Measurements from ENCODE around the gene PCSK2. TPM values are rescaled to one million over a fixed set of nuclear protein-coding genes. Genes with fewer than 3 reads are reported as not detected.

The PCSK2 gene
- total RNA-seq, 5 donors from 2014 or later (not counting 1 experiment from before 2014, with no cell fraction given): not detected

GRCh38 chr20:17287503-17287902 is 60.7 kb downstream of the PCSK2 start:
- WGBS (ENCODE audit: insufficient coverage): 60% methylated on average over 1 of the region's 2 CpGs
- H3K27ac ChIP-seq (ENCODE audit: low read length): no peak overlapping the region

GRCh38 chr20:17287998-17288397 is 61.2 kb downstream of the PCSK2 start:
- Histone ChIP-seq H3K27ac (ENCODE audit: low read length) (no peak overlapping the region), H3K4me1 (ENCODE audit: control insufficient read depth in 1 of 2, extremely low read depth in 1 of 2, insufficient read depth in 2 of 2, low read length in 2 of 2) (no peaks in the 10 kb centered on the region), H3K9me3 (no peaks in the 10 kb centered on the region), H3K27me3 (replicated peaks in 1 of 2; ENCODE audit: control insufficient read depth in 2 of 2, extremely low read depth in 1 of 2, insufficient read depth in 2 of 2, low read length in 1 of 2) (peaks cover 0 to 6% of the 10 kb centered on the region in 2 experiments), H3K4me3 (ENCODE audit: control insufficient read depth in 1 of 2, extremely low read depth in 1 of 2, low read length in 1 of 2) (no peak overlapping the region), H3K36me3 (ENCODE audit: control insufficient read depth in 2 of 2, extremely low read depth in 1 of 2, insufficient read depth in 1 of 2, low read length in 1 of 2) (no peaks in the 10 kb centered on the region)
- Mint-ChIP-seq H3K27me3 (peaks cover 0 to 3% of the 10 kb centered on the region in 2 donors), H3K27ac (no peak overlapping the region), H3K4me1 (no peaks in the 10 kb centered on the region), H3K36me3 (no peaks in the 10 kb centered on the region), H3K9me3 (no peaks in the 10 kb centered on the region), H3K4me3 (no peak overlapping the region)
- WGBS (ENCODE audit: insufficient coverage): 63% methylated on average over 3 of the region's 3 CpGs
- ATAC-seq (replicated peaks in 1 of 4) (no peak), DNase-seq (no peak)
- POLR2A ChIA-PET: no interaction called here
- CTCF ChIA-PET: no interaction called here

More at GRCh38 chr20:17287503-17287902, 60.7 kb downstream of the PCSK2 start:
- no peak overlapping the region for H3K4me3 ChIP-seq (ENCODE audit: control insufficient read depth in 1 of 2, extremely low read depth in 1 of 2, low read length in 1 of 2)
- no peaks in the 10 kb centered on the region for H3K4me1 Mint-ChIP-seq
- H3K27me3 Mint-ChIP-seq: peaks cover 0 to 3% of the 10 kb centered on the region in 2 donors
- H3K27me3 ChIP-seq (replicated peaks in 1 of 2; ENCODE audit: control insufficient read depth in 2 of 2, extremely low read depth in 1 of 2, insufficient read depth in 2 of 2, low read length in 1 of 2): peaks cover 0 to 6% of the 10 kb centered on the region in 2 experiments
- H3K4me3 Mint-ChIP-seq: no peak overlapping the region
- no peaks in the 10 kb centered on the region for H3K9me3 Mint-ChIP-seq
- ATAC-seq (replicated peaks in 1 of 4): no peak
- no peak for DNase-seq
- H3K27ac Mint-ChIP-seq: no peak overlapping the region
- ChIA-PET CTCF (no interaction called here), POLR2A (no interaction called here)
- H3K9me3 ChIP-seq: no peaks in the 10 kb centered on the region
- H3K36me3 ChIP-seq (ENCODE audit: control insufficient read depth in 2 of 2, extremely low read depth in 1 of 2, insufficient read depth in 1 of 2, low read length in 1 of 2): no peaks in the 10 kb centered on the region
- no peaks in the 10 kb centered on the region for H3K36me3 Mint-ChIP-seq
- no peaks in the 10 kb centered on the region for H3K4me1 ChIP-seq (ENCODE audit: control insufficient read depth in 1 of 2, extremely low read depth in 1 of 2, insufficient read depth in 2 of 2, low read length in 2 of 2)

GRCh38 chr20:17295151-17295726 is 68.4 kb downstream of the PCSK2 start:
- Histone ChIP-seq H3K9me3 (no peaks in the 10 kb centered on the region), H3K27ac (ENCODE audit: low read length) (no peak overlapping the region), H3K4me1 (ENCODE audit: control insufficient read depth in 1 of 2, extremely low read depth in 1 of 2, insufficient read depth in 2 of 2, low read length in 2 of 2) (no peaks in the 10 kb centered on the region), H3K36me3 (ENCODE audit: control insufficient read depth in 2 of 2, extremely low read depth in 1 of 2, insufficient read depth in 1 of 2, low read length in 1 of 2) (no peaks in the 10 kb centered on the region), H3K4me3 (ENCODE audit: control insufficient read depth in 1 of 2, extremely low read depth in 1 of 2, low read length in 1 of 2) (no peak overlapping the region), H3K27me3 (replicated peaks in 1 of 2; ENCODE audit: control insufficient read depth in 2 of 2, extremely low read depth in 1 of 2, insufficient read depth in 2 of 2, low read length in 1 of 2) (no peaks in the 10 kb centered on the region)
- Mint-ChIP-seq H3K4me3 (no peak overlapping the region), H3K4me1 (no peaks in the 10 kb centered on the region), H3K36me3 (no peaks in the 10 kb centered on the region), H3K27ac (no peak overlapping the region), H3K9me3 (peaks cover 0 to 5% (median 0%) of the 10 kb centered on the region in 3 donors), H3K27me3 (peaks cover 0 to 8% of the 10 kb centered on the region in 2 donors)
- POLR2A ChIA-PET: no interaction called here
- DNase-seq (no peak), ATAC-seq (replicated peaks in 1 of 4) (no peak)
- WGBS (ENCODE audit: insufficient coverage): 83% methylated on average over 1 of the region's 3 CpGs
- CTCF ChIA-PET: no interaction called here

- Histone ChIP-seq H3K9me3 (no peaks in the 10 kb centered on the region), H3K27ac (ENCODE audit: low read length) (no peak overlapping the region), H3K4me3 (ENCODE audit: control insufficient read depth in 1 of 2, extremely low read depth in 1 of 2, low read length in 1 of 2) (no peak overlapping the region), H3K27me3 (replicated peaks in 1 of 2; ENCODE audit: control insufficient read depth in 2 of 2, extremely low read depth in 1 of 2, insufficient read depth in 2 of 2, low read length in 1 of 2) (no peaks in the 10 kb centered on the region), H3K36me3 (ENCODE audit: control insufficient read depth in 2 of 2, extremely low read depth in 1 of 2, insufficient read depth in 1 of 2, low read length in 1 of 2) (no peaks in the 10 kb centered on the region), H3K4me1 (ENCODE audit: control insufficient read depth in 1 of 2, extremely low read depth in 1 of 2, insufficient read depth in 2 of 2, low read length in 2 of 2) (no peaks in the 10 kb centered on the region)
- WGBS (ENCODE audit: insufficient coverage): 60% methylated on average over 1 of the region's 4 CpGs
- ChIA-PET CTCF (no interaction called here), POLR2A (no interaction called here)
- no peak overlapping the region for H3K27ac Mint-ChIP-seq
- peaks cover 0 to 5% (median 0%) of the 10 kb centered on the region in 3 donors for H3K9me3 Mint-ChIP-seq
- peaks cover under 1 to 9% of the 10 kb centered on the region in 2 donors for H3K27me3 Mint-ChIP-seq
- H3K4me1 Mint-ChIP-seq: no peaks in the 10 kb centered on the region
- no peaks in the 10 kb centered on the region for H3K36me3 Mint-ChIP-seq
- ATAC-seq (replicated peaks in 1 of 4): no peak
- no peak overlapping the region for H3K4me3 Mint-ChIP-seq
- DNase-seq: no peak
Observed at GRCh38 chr20:17295991-17296390, 69.2 kb downstream of the PCSK2 start.

GRCh38 chr20:17298171-17298570 is 71.3 kb downstream of the PCSK2 start:
- H3K4me1 Mint-ChIP-seq: no peaks in the 10 kb centered on the region
- H3K27me3 ChIP-seq (replicated peaks in 1 of 2; ENCODE audit: control insufficient read depth in 2 of 2, extremely low read depth in 1 of 2, insufficient read depth in 2 of 2, low read length in 1 of 2): no peaks in the 10 kb centered on the region
- DNase-seq (no peak), ATAC-seq (replicated peaks in 1 of 4) (no peak)
- no peaks in the 10 kb centered on the region for H3K4me1 ChIP-seq (ENCODE audit: control insufficient read depth in 1 of 2, extremely low read depth in 1 of 2, insufficient read depth in 2 of 2, low read length in 2 of 2)
- CTCF ChIA-PET: interaction anchor here in 1 of 2 donors (0.6 kb wide), 1 partner anchor 1934 kb away, joined by 3 read pairs; no protein-coding TSS in a partner anchor
- H3K36me3 Mint-ChIP-seq: no peaks in the 10 kb centered on the region
- H3K27ac ChIP-seq (ENCODE audit: low read length): no peak overlapping the region
- no peaks in the 10 kb centered on the region for H3K9me3 ChIP-seq
- no peak overlapping the region for H3K4me3 ChIP-seq (ENCODE audit: control insufficient read depth in 1 of 2, extremely low read depth in 1 of 2, low read length in 1 of 2)
- H3K4me3 Mint-ChIP-seq: no peak overlapping the region
- H3K27ac Mint-ChIP-seq: no peak overlapping the region
- peaks cover 2 to 14% of the 10 kb centered on the region in 2 donors for H3K27me3 Mint-ChIP-seq
- peaks cover 0 to 5% (median 0%) of the 10 kb centered on the region in 3 donors for H3K9me3 Mint-ChIP-seq
- POLR2A ChIA-PET: no interaction called here
- H3K36me3 ChIP-seq (ENCODE audit: control insufficient read depth in 2 of 2, extremely low read depth in 1 of 2, insufficient read depth in 1 of 2, low read length in 1 of 2): no peaks in the 10 kb centered on the region

GRCh38 chr20:17298751-17299150 is 71.9 kb downstream of the PCSK2 start:
- no peaks in the 10 kb centered on the region for H3K9me3 ChIP-seq
- H3K4me1 ChIP-seq (ENCODE audit: control insufficient read depth in 1 of 2, extremely low read depth in 1 of 2, insufficient read depth in 2 of 2, low read length in 2 of 2): no peaks in the 10 kb centered on the region
- ChIA-PET CTCF (no interaction called here), POLR2A (no interaction called here)
- Mint-ChIP-seq H3K4me3 (no peak overlapping the region), H3K9me3 (peaks cover 0 to 5% (median 0%) of the 10 kb centered on the region in 3 donors), H3K27ac (no peak overlapping the region), H3K36me3 (no peaks in the 10 kb centered on the region), H3K27me3 (peaks cover 2 to 14% of the 10 kb centered on the region in 2 donors), H3K4me1 (no peaks in the 10 kb centered on the region)
- H3K27ac ChIP-seq (ENCODE audit: low read length): no peak overlapping the region
- H3K36me3 ChIP-seq (ENCODE audit: control insufficient read depth in 2 of 2, extremely low read depth in 1 of 2, insufficient read depth in 1 of 2, low read length in 1 of 2): no peaks in the 10 kb centered on the region
- no CpG with 5 or more reads among the region's 2 CpGs for WGBS (ENCODE audit: insufficient coverage)
- no peaks in the 10 kb centered on the region for H3K27me3 ChIP-seq (replicated peaks in 1 of 2; ENCODE audit: control insufficient read depth in 2 of 2, extremely low read depth in 1 of 2, insufficient read depth in 2 of 2, low read length in 1 of 2)
- no peak for ATAC-seq (replicated peaks in 1 of 4)
- no peak for DNase-seq
- H3K4me3 ChIP-seq (ENCODE audit: control insufficient read depth in 1 of 2, extremely low read depth in 1 of 2, low read length in 1 of 2): no peak overlapping the region

- no peak overlapping the region for H3K27ac Mint-ChIP-seq
Observed at GRCh38 chr20:17300113-17300512, 73.3 kb downstream of the PCSK2 start.

More at GRCh38 chr20:17300113-17300512, 73.3 kb downstream of the PCSK2 start:
- ChIA-PET CTCF (no interaction called here), POLR2A (no interaction called here)
- Mint-ChIP-seq H3K36me3 (no peaks in the 10 kb centered on the region), H3K27me3 (peaks cover 2 to 10% of the 10 kb centered on the region in 2 donors), H3K4me3 (no peak overlapping the region), H3K9me3 (no peaks in the 10 kb centered on the region), H3K4me1 (no peaks in the 10 kb centered on the region)
- 100% methylated on average over 1 of the region's 2 CpGs for WGBS (ENCODE audit: insufficient coverage)
- DNase-seq (no peak), ATAC-seq (replicated peaks in 1 of 4) (no peak)
- Histone ChIP-seq H3K36me3 (ENCODE audit: control insufficient read depth in 2 of 2, extremely low read depth in 1 of 2, insufficient read depth in 1 of 2, low read length in 1 of 2) (no peaks in the 10 kb centered on the region), H3K4me1 (ENCODE audit: control insufficient read depth in 1 of 2, extremely low read depth in 1 of 2, insufficient read depth in 2 of 2, low read length in 2 of 2) (no peaks in the 10 kb centered on the region), H3K4me3 (ENCODE audit: control insufficient read depth in 1 of 2, extremely low read depth in 1 of 2, low read length in 1 of 2) (no peak overlapping the region), H3K9me3 (no peaks in the 10 kb centered on the region), H3K27me3 (replicated peaks in 1 of 2; ENCODE audit: control insufficient read depth in 2 of 2, extremely low read depth in 1 of 2, insufficient read depth in 2 of 2, low read length in 1 of 2) (no peaks in the 10 kb centered on the region), H3K27ac (ENCODE audit: low read length) (no peak overlapping the region)

Data from T-cell (primary cell).